Mucosa of stomach (tissue), 1 donor: ENCODE data around the gene NQO2.

Source experiments
- H3K27me3 ChIP-seq: one replicate; pipeline ENCODE4 v1.7.0; 2013; ENCODE audit warnings: mild to moderate bottlenecking, low read length; ENCODE audit not compliant: control insufficient read depth, insufficient read depth
- H3K36me3 ChIP-seq: one replicate; pipeline ENCODE4 v1.7.0; 2013; ENCODE audit warnings: low read length; ENCODE audit not compliant: control insufficient read depth, insufficient read depth
- H3K4me1 ChIP-seq: one replicate; pipeline ENCODE4 v1.7.0; 2013; ENCODE audit warnings: mild to moderate bottlenecking, low read length; ENCODE audit not compliant: control insufficient read depth, insufficient read depth
- H3K4me3 ChIP-seq: one replicate; pipeline ENCODE4 v1.7.0; 2013; ENCODE audit warnings: low read length
- H3K9ac ChIP-seq: one replicate; pipeline ENCODE4 v1.7.0; 2013; ENCODE audit warnings: mild to moderate bottlenecking, low read length, moderate library complexity
- H3K9me3 ChIP-seq: one replicate; pipeline ENCODE4 v1.7.0; 2013; ENCODE audit warnings: mild to moderate bottlenecking, low read length, moderate library complexity; ENCODE audit not compliant: control insufficient read depth
- donor health status: Pancreatic carcinoma.

The NQO2 gene

GRCh38 chr6:2982426-2983117, 17.1 kb upstream of the NQO2 start:
- Histone ChIP-seq H3K36me3 (no peaks in the 10 kb centered on the region), H3K9ac (peak overlapping the region; percentile 43), H3K9me3 (no peaks in the 10 kb centered on the region), H3K4me1 (peaks cover 71% of the 10 kb centered on the region), H3K4me3 (no peak overlapping the region), H3K27me3 (no peaks in the 10 kb centered on the region)

- H3K27me3 ChIP-seq = no peaks in the 10 kb centered on the region
- H3K4me3 ChIP-seq = no peak overlapping the region
- H3K4me1 ChIP-seq = peaks cover 74% of the 10 kb centered on the region
- no peak overlapping the region for H3K9ac ChIP-seq
- no peaks in the 10 kb centered on the region for H3K9me3 ChIP-seq
- no peaks in the 10 kb centered on the region for H3K36me3 ChIP-seq
Measured at GRCh38 chr6:2984738-2985406, 14.8 kb upstream of the NQO2 start.

GRCh38 chr6:2986722-2987221, 12.9 kb upstream of the NQO2 start:
- no peak overlapping the region for H3K4me3 ChIP-seq
- H3K36me3 ChIP-seq = no peaks in the 10 kb centered on the region
- H3K9ac ChIP-seq = peak overlapping the region; percentile 42
- H3K27me3 ChIP-seq = no peaks in the 10 kb centered on the region
- H3K4me1 ChIP-seq = peaks cover 61% of the 10 kb centered on the region
- H3K9me3 ChIP-seq = no peaks in the 10 kb centered on the region

DNA sequence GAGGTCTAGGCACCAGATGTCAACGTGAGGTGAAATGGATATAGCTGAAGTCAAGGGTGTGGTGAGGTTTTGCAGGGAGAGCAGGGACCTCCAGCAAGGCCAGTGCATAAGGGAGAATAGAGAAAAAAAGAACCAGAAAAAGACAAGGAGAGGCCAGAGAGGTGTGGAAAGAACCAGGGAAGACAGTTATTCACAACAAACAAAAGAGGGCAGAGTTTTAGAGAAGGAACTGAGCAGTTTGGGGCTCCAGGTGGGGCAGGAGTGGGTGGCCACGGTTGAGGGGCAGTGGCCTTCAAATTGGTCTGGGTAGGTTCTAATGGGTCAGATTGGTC, 11.6 kb upstream of the NQO2 start:
- Histone ChIP-seq H3K4me3 (peak overlapping the region; percentile 71), H3K9me3 (no peaks in the 10 kb centered on the region), H3K36me3 (no peaks in the 10 kb centered on the region), H3K4me1 (peaks cover 49% of the 10 kb centered on the region), H3K27me3 (no peaks in the 10 kb centered on the region), H3K9ac (peak overlapping the region; percentile 87)

GRCh38 chr6:2988426-2989331, 11.0 kb upstream of the NQO2 start:
- peak overlapping the region; percentile 87 for H3K9ac ChIP-seq
- peak overlapping the region; percentile 71 for H3K4me3 ChIP-seq
- no peaks in the 10 kb centered on the region for H3K9me3 ChIP-seq
- H3K27me3 ChIP-seq = no peaks in the 10 kb centered on the region
- no peaks in the 10 kb centered on the region for H3K36me3 ChIP-seq
- H3K4me1 ChIP-seq = peaks cover 43% of the 10 kb centered on the region

DNA sequence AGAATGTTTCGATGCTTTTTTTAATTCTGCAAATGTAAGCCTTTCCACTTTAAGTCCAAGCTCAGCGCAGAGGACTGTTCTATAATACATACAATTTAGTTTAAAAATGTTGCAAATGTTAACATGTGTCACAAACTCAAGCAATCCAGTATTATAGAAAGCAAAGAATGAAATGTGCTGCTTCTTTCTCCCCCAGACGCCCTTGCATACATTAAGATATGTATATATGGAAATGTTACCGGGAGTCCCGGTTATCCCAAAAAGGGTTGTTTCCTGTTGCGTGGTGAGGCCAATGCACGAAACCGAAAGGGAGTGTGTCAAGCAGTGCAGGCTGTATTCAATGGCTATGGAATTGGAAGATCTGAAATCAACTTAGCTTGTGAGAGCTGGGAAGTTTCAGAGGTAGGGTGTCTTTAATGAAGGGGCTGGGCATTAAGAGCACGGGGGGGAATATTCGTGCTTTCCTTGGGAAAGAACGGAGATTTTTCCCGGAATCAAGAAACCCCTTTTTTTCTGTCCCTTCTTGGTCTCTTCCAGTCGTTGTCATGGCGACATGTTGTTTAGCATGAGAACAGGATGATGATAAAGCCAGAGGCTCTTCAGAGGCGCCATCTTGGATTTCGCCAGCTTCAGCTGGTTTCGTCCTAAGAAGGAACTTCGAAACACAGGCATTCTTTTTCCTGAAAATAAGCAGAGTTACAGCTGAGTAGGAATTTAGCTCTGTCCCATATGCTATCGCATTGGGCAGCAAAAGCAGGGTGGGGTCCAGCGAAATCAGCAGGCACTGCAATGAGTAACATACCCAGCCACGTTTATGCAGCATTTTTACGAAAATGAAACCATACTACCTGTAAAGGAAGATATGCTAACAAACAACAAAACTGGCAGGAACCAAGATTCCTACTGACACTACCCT, 10.1 kb upstream of the NQO2 start:
- H3K9me3 ChIP-seq = no peaks in the 10 kb centered on the region
- no peaks in the 10 kb centered on the region for H3K27me3 ChIP-seq
- no peaks in the 10 kb centered on the region for H3K36me3 ChIP-seq
- peak overlapping the region; percentile 87 for H3K9ac ChIP-seq
- H3K4me1 ChIP-seq = peaks cover 40% of the 10 kb centered on the region
- peak overlapping the region; percentile 71 for H3K4me3 ChIP-seq

GRCh38 chr6:2990248-2990931, 9.3 kb upstream of the NQO2 start:
- H3K36me3 ChIP-seq = no peaks in the 10 kb centered on the region
- H3K9me3 ChIP-seq = no peaks in the 10 kb centered on the region
- H3K4me1 ChIP-seq = peaks cover 33% of the 10 kb centered on the region
- H3K9ac ChIP-seq = peak overlapping the region; percentile 87
- H3K4me3 ChIP-seq = peak overlapping the region; percentile 71
- H3K27me3 ChIP-seq = no peaks in the 10 kb centered on the region

GRCh38 chr6:2990932-2991506, 8.7 kb upstream of the NQO2 start:
- Histone ChIP-seq H3K9ac (peak overlapping the region; percentile 87), H3K9me3 (no peaks in the 10 kb centered on the region), H3K36me3 (no peaks in the 10 kb centered on the region), H3K4me1 (peaks cover 27% of the 10 kb centered on the region), H3K4me3 (peak overlapping the region; percentile 71), H3K27me3 (no peaks in the 10 kb centered on the region)

GRCh38 chr6:2992330-2992979, 7.2 kb upstream of the NQO2 start:
- no peak overlapping the region for H3K4me3 ChIP-seq
- no peaks in the 10 kb centered on the region for H3K9me3 ChIP-seq
- no peaks in the 10 kb centered on the region for H3K36me3 ChIP-seq
- H3K9ac ChIP-seq = no peak overlapping the region
- H3K4me1 ChIP-seq = peaks cover 13% of the 10 kb centered on the region
- no peaks in the 10 kb centered on the region for H3K27me3 ChIP-seq

DNA sequence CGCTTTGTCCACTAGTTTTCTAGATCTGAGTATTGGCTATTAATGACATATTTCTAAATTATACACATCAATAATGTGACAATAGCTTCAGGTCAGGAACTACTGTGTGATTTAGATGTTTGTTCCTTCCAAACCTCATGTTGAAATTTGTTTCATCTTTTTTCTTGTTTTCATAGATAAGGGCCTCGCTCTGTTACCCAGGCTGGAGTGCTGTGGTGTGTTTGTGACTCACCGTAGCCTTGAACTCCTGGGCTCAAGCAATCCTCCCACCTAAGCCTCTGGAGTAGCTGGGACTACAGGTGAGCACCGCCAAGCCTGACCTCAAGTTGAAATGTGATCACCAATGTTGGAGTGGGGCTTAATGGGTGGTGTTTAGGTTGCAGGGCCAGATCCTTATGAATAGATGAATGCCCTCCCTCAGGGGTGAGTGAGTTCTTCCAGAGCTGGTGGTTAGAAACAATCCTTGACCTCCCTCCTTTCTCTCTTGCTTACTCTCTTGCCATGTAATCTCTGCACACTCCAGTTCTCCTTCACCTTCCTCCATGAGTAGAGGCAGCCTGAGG, 5.9 kb upstream of the NQO2 start:
- H3K9me3 ChIP-seq = no peaks in the 10 kb centered on the region
- H3K9ac ChIP-seq = no peak overlapping the region
- peaks cover 9% of the 10 kb centered on the region for H3K4me1 ChIP-seq
- no peaks in the 10 kb centered on the region for H3K36me3 ChIP-seq
- H3K4me3 ChIP-seq = no peak overlapping the region
- no peaks in the 10 kb centered on the region for H3K27me3 ChIP-seq
